ENCODE measurements around the gene USP48. TPM values are rescaled to one million over a fixed set of nuclear protein-coding genes. Genes with fewer than 3 reads are reported as not detected.

The USP48 gene
- total RNA-seq, 1 experiment from 2014 or later, result 84.8 TPM

GRCh38 chr1:21633141-21633755, 149.7 kb downstream of the USP48 start:
- H3K4me1 ChIP-seq (ENCODE audit: insufficient read depth, low read length), result peaks cover 3% of the 10 kb centered on the region; the same call in 1 of the 2 replicates
- no peaks in the 10 kb centered on the region for H4K20me1 ChIP-seq (ENCODE audit: control insufficient read depth, insufficient read depth, insufficient read length)
- H3K27me3 ChIP-seq (ENCODE audit: insufficient read depth, low read length), result no peaks in the 10 kb centered on the region
- H3K79me2 ChIP-seq (ENCODE audit: insufficient read depth, low read length), result no peaks in the 10 kb centered on the region
- no peak overlapping the region for H3K4me2 ChIP-seq (ENCODE audit: insufficient read depth, insufficient read length, low read length)
- H3K9me3 ChIP-seq (ENCODE audit: control insufficient read depth, low read depth, low read length), result no peaks in the 10 kb centered on the region
- WGBS (ENCODE audit: extremely low coverage, insufficient read length, low lambda C conversion rate), result no CpG with 5 or more reads among the region's 7 CpGs
- H3K4me3 Mint-ChIP-seq, result no peak overlapping the region
- no peak overlapping the region for H3K27ac ChIP-seq (ENCODE audit: insufficient read length, low read depth, low read length)
- H3K14ac ChIP-seq (ENCODE audit: insufficient read depth, low read length), result no peak overlapping the region
- H3K23ac ChIP-seq (ENCODE audit: insufficient read length, low read depth, low read length), result no peak overlapping the region
- H3T11ph ChIP-seq (ENCODE audit: low read length), result no peak overlapping the region
- no peak overlapping the region for H4K8ac ChIP-seq (replicated peaks; ENCODE audit: insufficient read length, low read depth, low read length)
- no peak overlapping the region for H3K9ac ChIP-seq (ENCODE audit: extremely low read depth, insufficient read length, low read length)
- H2AK5ac ChIP-seq (ENCODE audit: insufficient read length, low read length), result no peak overlapping the region
- H3K56ac ChIP-seq (ENCODE audit: insufficient read length, low read depth, low read length), result no peak overlapping the region
- no peak for DNase-seq
- no peak for TF ChIP-seq CTCF (conservative IDR thresholded peaks at IDR 0.05)
- no peak overlapping the region for H2AFZ ChIP-seq (ENCODE audit: low read length)
- H2BK120ac ChIP-seq (ENCODE audit: low read depth, low read length, poor library complexity, severe bottlenecking), result no peak overlapping the region
- H2BK12ac ChIP-seq (ENCODE audit: insufficient read length, low read depth, low read length), result no peak overlapping the region
- H4K5ac ChIP-seq (ENCODE audit: insufficient read length, low read depth, low read length), result no peak overlapping the region
- H3K23me2 ChIP-seq (ENCODE audit: insufficient read length, low read depth, low read length, poor library complexity, severe bottlenecking), result no peaks in the 10 kb centered on the region
- no peak overlapping the region for H2BK20ac ChIP-seq (ENCODE audit: low read depth, low read length, poor library complexity, severe bottlenecking)
- H4K91ac ChIP-seq (ENCODE audit: insufficient read length, low read depth, low read length), result no peak overlapping the region
- no peak overlapping the region; a peak in 1 of 7 replicates for H3K27ac Mint-ChIP-seq
- no peak overlapping the region for H3K18ac ChIP-seq (ENCODE audit: insufficient read length, low read depth, low read length)
- H2BK15ac ChIP-seq (ENCODE audit: low read depth, low read length), result no peak overlapping the region
- no peak overlapping the region for H3K4ac ChIP-seq (ENCODE audit: low read depth, low read length)
- no peaks in the 10 kb centered on the region for H3K79me1 ChIP-seq (ENCODE audit: insufficient read depth, low read depth, low read length, poor library complexity, severe bottlenecking)
- no peak overlapping the region for H2BK5ac ChIP-seq (ENCODE audit: insufficient read length, low read length)
- no peaks in the 10 kb centered on the region for H3K36me3 Mint-ChIP-seq (ENCODE audit: insufficient read depth in 1 of 3, low read depth in 3 of 3)
- peaks cover 39 to 57% of the 10 kb centered on the region in 2 experiments for H3K4me1 Mint-ChIP-seq
- H3K27me3 Mint-ChIP-seq (ENCODE audit: low read depth), result no peaks in the 10 kb centered on the region; the same call in 1 of the 2 replicates
- H3K9me3 Mint-ChIP-seq, result no peaks in the 10 kb centered on the region; a peak in 2 of 5 replicates
